HCT116 (cell line): ENCODE data around the gene FBXO17. TPM values are rescaled to one million over a fixed set of nuclear protein-coding genes. Genes with fewer than 3 reads are reported as not detected.

Experiments
- ATAC-seq: fragments of 200-7000 bp; cut with Tn5 transposase; 2 replicates; pipeline ENCODE4 v1.9.1; 2020; ENCODE audit warnings: mild to moderate bottlenecking, moderate library complexity
- BruUV-seq: library from RNA; stranded (reverse); fragments of 400-500 nt; replicated peaks from 2 replicates; lab custom pipeline; 2021; lab: Mats Ljungman, UMichigan
- CTCF ChIA-PET: fragments of 300-600 bp; sonication (Branson Sonifier 250); formaldehyde crosslinking; loops from one replicate; lab custom pipeline; 2021; ENCODE audit warnings: antibody characterized with exemption; lab: Charles Lee
- POLR2A ChIA-PET: fragments of 300-600, 350-600 bp; sonication (Branson Sonifier 250); formaldehyde crosslinking; loops from one replicate; lab custom pipeline; 2021; ENCODE audit warnings: antibody characterized with exemption; lab: Charles Lee
- RAD21 ChIA-PET, 2 experiments: fragments of 300-600 bp; sonication (Branson Sonifier 250); formaldehyde crosslinking; loops; one replicate each; lab custom pipeline; 2023; ENCODE audit warnings: low total read pairs in 2 of 2; ENCODE audit not compliant: uncharacterized antibody in 2 of 2, unreplicated experiment in 2 of 2, low non-redundant PET in 1 of 2; lab: Charles Lee
- DNase-seq: peaks from one replicate; pipeline ENCODE4 v3.0.0-alpha.2; 2010; ENCODE audit warnings: low read depth, low spot score
- H2AFZ ChIP-seq: fragments of 200-600 bp; shearing (Covaris generic), sonication (generic); 2 replicates; pipeline ENCODE4 v1.6.1; 2017; ENCODE audit warnings: low read depth, mixed run types, mixed read lengths, antibody characterized with exemption, low read length; ENCODE audit not compliant: poor library complexity, severe bottlenecking
- H3K27ac ChIP-seq: 2 replicates; pipeline ENCODE4 v1.5.1; 2012; ENCODE audit warnings: low read depth, low read length
- H3K27me3 ChIP-seq: fragments of 200-600 bp; sonication (generic); 2 replicates; pipeline ENCODE4 v1.6.1; 2016; ENCODE audit warnings: mixed run types, low read length, mixed read lengths; ENCODE audit not compliant: insufficient read depth
- H3K36me3 ChIP-seq, 2 experiments: fragments of 200-500 bp in 1 of 2; fragments of 200-600 bp in 1 of 2; sonication (Bioruptor generic) in 1 of 2; sonication (generic) in 1 of 2; 2 replicates each; pipeline versions ENCODE4 v1.5.1 to v1.6.1; 2014 to 2016; ENCODE audit warnings: low read length in 2 of 2, inconsistent platforms in 1 of 2, mixed read lengths in 1 of 2, mixed run types in 1 of 2; ENCODE audit not compliant: insufficient read depth in 2 of 2, control insufficient read depth in 1 of 2
- H3K4me1 ChIP-seq, 2 experiments: fragments of 200-600 bp in 1 of 2; sonication (generic) in 1 of 2; 2 replicates each; pipeline versions ENCODE4 v1.5.1 to v1.6.1; 2012 to 2017; ENCODE audit warnings: low read length in 2 of 2, inconsistent platforms in 1 of 2, mild to moderate bottlenecking in 1 of 2, mixed read lengths in 1 of 2, mixed run types in 1 of 2, moderate library complexity in 1 of 2; ENCODE audit not compliant: insufficient read depth in 2 of 2, control insufficient read depth in 1 of 2
- H3K4me2 ChIP-seq: fragments of 200-600 bp; sonication (generic); 2 replicates; pipeline ENCODE4 v1.6.1; 2017; ENCODE audit warnings: mixed run types, low read length, mixed read lengths
- H3K4me3 ChIP-seq, 2 experiments: fragments of 200-600 bp in 1 of 2; sonication (generic) in 1 of 2; replicated peaks in 1 of 2; 2 replicates each; pipeline ENCODE4 v1.5.1; 2011 to 2016; ENCODE audit warnings: low read length in 2 of 2, control low read depth in 1 of 2, low read depth in 1 of 2, mild to moderate bottlenecking in 1 of 2, mixed read lengths in 1 of 2, mixed run types in 1 of 2
- H3K79me2 ChIP-seq: fragments of 200-600 bp; sonication (generic); 2 replicates; pipeline ENCODE4 v1.6.1; 2017; ENCODE audit warnings: mild to moderate bottlenecking, mixed run types, low read length, moderate library complexity, mixed read lengths; ENCODE audit not compliant: insufficient read depth
- H3K9ac ChIP-seq: fragments of 200-600 bp; sonication (generic); 2 replicates; pipeline ENCODE4 v1.6.1; 2016; ENCODE audit warnings: low read length, mixed read lengths
- H3K9me2 ChIP-seq: fragments of 200-600 bp; sonication (generic), shearing (Covaris generic); 2 replicates; pipeline ENCODE4 v1.6.1; 2017; ENCODE audit warnings: mixed run types, mild to moderate bottlenecking, moderate library complexity; ENCODE audit not compliant: insufficient read depth
- H3K9me3 ChIP-seq, 2 experiments: fragments of 200-500 bp in 1 of 2; fragments of 200-600 bp in 1 of 2; sonication (Bioruptor generic) in 1 of 2; sonication (generic) in 1 of 2; 2 replicates each; pipeline ENCODE4 v1.6.1; 2014 to 2017; ENCODE audit warnings: low read length in 2 of 2, mixed read lengths in 2 of 2, inconsistent platforms in 1 of 2, low read depth in 1 of 2, mild to moderate bottlenecking in 1 of 2, mixed run types in 1 of 2, moderate library complexity in 1 of 2; ENCODE audit not compliant: control insufficient read depth in 1 of 2, insufficient read depth in 1 of 2
- H4K20me1 ChIP-seq: fragments of 200-600 bp; sonication (generic), shearing (Covaris generic); 2 replicates; pipeline ENCODE4 v1.6.1; 2017; ENCODE audit warnings: mixed run types, mild to moderate bottlenecking, moderate library complexity; ENCODE audit not compliant: insufficient read depth
- CBX3 ChIP-seq: IDR thresholded peaks from 2 replicates; pipeline ENCODE4 v1.6.1; 2012; ENCODE audit warnings: low read depth
- EZH2 ChIP-seq: fragments of 200-600 bp; sonication (generic); IDR thresholded peaks from 2 replicates; pipeline ENCODE4 v1.6.1; 2017; ENCODE audit warnings: antibody characterized with exemption, mixed run types
- EZH2phosphoT487 ChIP-seq: fragments of 200-600 bp; IDR thresholded peaks from 2 replicates; pipeline ENCODE4 v1.6.1; 2018; ENCODE audit warnings: antibody characterized with exemption, borderline replicate concordance
- SIN3A ChIP-seq: IDR thresholded peaks from 2 replicates; pipeline ENCODE4 v1.6.1; 2012; ENCODE audit warnings: low read depth
- SRF ChIP-seq: IDR thresholded peaks from 2 replicates; pipeline ENCODE4 v1.6.1; 2012; ENCODE audit warnings: low read depth
- ZNF274 ChIP-seq: fragments of 200-500 bp; sonication (Bioruptor generic); IDR thresholded peaks from 2 replicates; pipeline ENCODE4 v1.6.1; 2014; ENCODE audit warnings: mild to moderate bottlenecking, low read depth, low read length, inconsistent platforms
- intact Hi-C: fragments of 100-400 bp; cut with micrococcal nuclease; formaldehyde crosslinking; loops from 2 replicates; pipeline ENCODE4 v1.10.0; 2022
- total RNA-seq: library from RNA; stranded (reverse); gene quantifications from one replicate; pipeline ENCODE4 v1.2.1, GENCODE V29; 2021; ENCODE audit not compliant: unreplicated experiment
- TF ChIP-seq, protein P1 (sequence below): IDR thresholded peaks from 2 replicates; pipeline ENCODE4 v1.6.1; 2011; ENCODE audit warnings: mild to moderate bottlenecking, low read length, moderate library complexity; ENCODE audit not compliant: insufficient replicate concordance; ENCODE audit errors: extremely low read depth
- TF ChIP-seq, protein P2 (sequence below): IDR thresholded peaks from 2 replicates; pipeline ENCODE4 v1.6.1; 2012

FBXO17 gene
- total RNA-seq, 1 experiment from 2014 or later = 18.5 TPM

DNA sequence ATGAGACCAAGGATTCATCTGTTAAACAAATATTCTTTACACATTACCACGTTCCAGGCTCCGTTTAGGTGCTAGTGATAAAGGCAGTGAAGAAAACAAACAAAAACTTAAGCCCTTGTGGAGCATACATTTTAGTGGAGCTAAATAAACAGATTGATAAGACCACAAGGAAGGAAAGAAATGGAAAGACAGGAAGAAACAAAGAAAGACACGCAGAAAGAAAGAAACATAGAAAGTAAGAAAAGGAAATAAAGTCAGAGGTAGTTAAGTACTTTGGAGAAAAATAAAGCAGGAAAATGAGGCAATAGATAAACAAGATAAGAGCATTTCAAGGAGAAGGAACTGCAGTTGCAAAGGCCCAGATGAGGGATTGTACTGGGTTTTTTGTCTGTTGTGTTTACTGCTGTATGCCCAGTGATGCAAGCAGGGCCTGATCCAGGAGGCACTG, 74.8 kb downstream of the FBXO17 start:
- no peak overlapping the region for H2AFZ ChIP-seq
- intact Hi-C loops = no loop called here
- H3K9me2 ChIP-seq = no peaks in the 10 kb centered on the region
- BruUV-seq = no TSS peak
- H3K4me1 ChIP-seq = peaks cover 0 to 18% of the 10 kb centered on the region in 2 experiments; a peak in 2 of 4 replicates
- peak overlapping the region; percentile 79 for H3K4me2 ChIP-seq
- TF ChIP-seq SRF (no peak), EZH2 (no peak), ZNF274 (no peak), SIN3A (no peak), CBX3 (no peak), EZH2phosphoT487 (no peak)
- TF ChIP-seq, protein P1, sequence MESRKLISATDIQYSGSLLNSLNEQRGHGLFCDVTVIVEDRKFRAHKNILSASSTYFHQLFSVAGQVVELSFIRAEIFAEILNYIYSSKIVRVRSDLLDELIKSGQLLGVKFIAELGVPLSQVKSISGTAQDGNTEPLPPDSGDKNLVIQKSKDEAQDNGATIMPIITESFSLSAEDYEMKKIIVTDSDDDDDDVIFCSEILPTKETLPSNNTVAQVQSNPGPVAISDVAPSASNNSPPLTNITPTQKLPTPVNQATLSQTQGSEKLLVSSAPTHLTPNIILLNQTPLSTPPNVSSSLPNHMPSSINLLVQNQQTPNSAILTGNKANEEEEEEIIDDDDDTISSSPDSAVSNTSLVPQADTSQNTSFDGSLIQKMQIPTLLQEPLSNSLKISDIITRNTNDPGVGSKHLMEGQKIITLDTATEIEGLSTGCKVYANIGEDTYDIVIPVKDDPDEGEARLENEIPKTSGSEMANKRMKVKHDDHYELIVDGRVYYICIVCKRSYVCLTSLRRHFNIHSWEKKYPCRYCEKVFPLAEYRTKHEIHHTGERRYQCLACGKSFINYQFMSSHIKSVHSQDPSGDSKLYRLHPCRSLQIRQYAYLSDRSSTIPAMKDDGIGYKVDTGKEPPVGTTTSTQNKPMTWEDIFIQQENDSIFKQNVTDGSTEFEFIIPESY = no peak
- TF ChIP-seq, protein P2, sequence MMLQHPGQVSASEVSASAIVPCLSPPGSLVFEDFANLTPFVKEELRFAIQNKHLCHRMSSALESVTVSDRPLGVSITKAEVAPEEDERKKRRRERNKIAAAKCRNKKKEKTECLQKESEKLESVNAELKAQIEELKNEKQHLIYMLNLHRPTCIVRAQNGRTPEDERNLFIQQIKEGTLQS = no peak
- ATAC-seq = no peak
- no peak overlapping the region; the same call in 1 of the 2 replicates for H3K27ac ChIP-seq
- peaks cover 0 to 5% of the 10 kb centered on the region in 2 experiments; a peak in 1 of 4 replicates for H3K9me3 ChIP-seq
- H3K36me3 ChIP-seq = peaks cover 0 to 5% of the 10 kb centered on the region in 2 experiments; a peak in 1 of 4 replicates
- H3K79me2 ChIP-seq = peaks cover 20% of the 10 kb centered on the region
- RAD21 ChIA-PET = no interaction called here
- no peaks in the 10 kb centered on the region for H3K27me3 ChIP-seq
- peak overlapping the region; percentile 74 for H3K9ac ChIP-seq
- POLR2A ChIA-PET = interaction anchor here (1.2 to 1.7 kb wide), 4 partner anchors 13 to 30 kb away, joined by 3 to 7 read pairs (median 4); partner anchors contain the start of genes MRPS12, RINL and SARS2
- no peak for DNase-seq
- peak overlapping the region; percentile 68 to 85 for H3K4me3 ChIP-seq
- H4K20me1 ChIP-seq = no peaks in the 10 kb centered on the region
- CTCF ChIA-PET = interaction anchor here (1.3 to 1.5 kb wide), 3 partner anchors 13 to 498 kb away, joined by 4 to 10 read pairs (median 5); partner anchors contain the start of gene FAM98C
